ENCODE measurements around the gene CAB39. TPM values are rescaled to one million over a fixed set of nuclear protein-coding genes. Genes with fewer than 3 reads are reported as not detected.

CAB39 gene
- total RNA-seq, 1 experiment from 2014 or later: 39.9 TPM

GRCh38 chr2:230764346-230764745, 51.7 kb downstream of the CAB39 start:
- H3K4me1 ChIP-seq (ENCODE audit: control insufficient read depth, insufficient read depth, low read length): no peaks in the 10 kb centered on the region
- H3K27me3 ChIP-seq (ENCODE audit: control insufficient read depth, insufficient read depth, low read length): no peaks in the 10 kb centered on the region
- in situ Hi-C loops (cut with HindIII; ENCODE audit: low pct_unique_long_range_greater_than_20kb, low sequenced_read_pairs): no loop called here
- BruUV-seq (replicated peaks): no TSS peak
- no peak overlapping the region for H3K27ac ChIP-seq (ENCODE audit: low read length)
- DNase-seq (ENCODE audit: low read depth, low spot score) (no peak), ATAC-seq (no peak)
- ChIA-PET CTCF (no interaction called here), POLR2A (no interaction called here)
- TF ChIP-seq TCF7L2 (IDR thresholded peaks at IDR 0.05; ENCODE audit: low read depth, low read length) (no peak), SIN3A (IDR thresholded peaks at IDR 0.05; ENCODE audit: borderline replicate concordance, insufficient read depth, low read depth, low read length) (no peak), POLR2AphosphoS5 (IDR thresholded peaks at IDR 0.05; ENCODE audit: low read depth, low read length) (no peak)
- TF ChIP-seq, protein P1, sequence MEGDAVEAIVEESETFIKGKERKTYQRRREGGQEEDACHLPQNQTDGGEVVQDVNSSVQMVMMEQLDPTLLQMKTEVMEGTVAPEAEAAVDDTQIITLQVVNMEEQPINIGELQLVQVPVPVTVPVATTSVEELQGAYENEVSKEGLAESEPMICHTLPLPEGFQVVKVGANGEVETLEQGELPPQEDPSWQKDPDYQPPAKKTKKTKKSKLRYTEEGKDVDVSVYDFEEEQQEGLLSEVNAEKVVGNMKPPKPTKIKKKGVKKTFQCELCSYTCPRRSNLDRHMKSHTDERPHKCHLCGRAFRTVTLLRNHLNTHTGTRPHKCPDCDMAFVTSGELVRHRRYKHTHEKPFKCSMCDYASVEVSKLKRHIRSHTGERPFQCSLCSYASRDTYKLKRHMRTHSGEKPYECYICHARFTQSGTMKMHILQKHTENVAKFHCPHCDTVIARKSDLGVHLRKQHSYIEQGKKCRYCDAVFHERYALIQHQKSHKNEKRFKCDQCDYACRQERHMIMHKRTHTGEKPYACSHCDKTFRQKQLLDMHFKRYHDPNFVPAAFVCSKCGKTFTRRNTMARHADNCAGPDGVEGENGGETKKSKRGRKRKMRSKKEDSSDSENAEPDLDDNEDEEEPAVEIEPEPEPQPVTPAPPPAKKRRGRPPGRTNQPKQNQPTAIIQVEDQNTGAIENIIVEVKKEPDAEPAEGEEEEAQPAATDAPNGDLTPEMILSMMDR (IDR thresholded peaks at IDR 0.05): no peak
- intact Hi-C loops (cut with micrococcal nuclease; ENCODE audit: unreplicated experiment): no loop called here
- H3K36me3 ChIP-seq (ENCODE audit: control insufficient read depth, insufficient read depth, low read length): no peaks in the 10 kb centered on the region
- no peaks in the 10 kb centered on the region for H3K9me3 ChIP-seq (ENCODE audit: control insufficient read depth, insufficient read depth, low read depth, low read length)
- H3K4me3 ChIP-seq (ENCODE audit: low read depth in 2 of 2, low read length in 2 of 2): no peak overlapping the region

- DNase-seq (ENCODE audit: low read depth, low spot score) (no peak), ATAC-seq (no peak)
- no peaks in the 10 kb centered on the region for H3K36me3 ChIP-seq (ENCODE audit: control insufficient read depth, insufficient read depth, low read length)
- BruUV-seq (replicated peaks): no TSS peak
- CTCF ChIA-PET: no interaction called here
- H3K27me3 ChIP-seq (ENCODE audit: control insufficient read depth, insufficient read depth, low read length): no peaks in the 10 kb centered on the region
- intact Hi-C loops (cut with micrococcal nuclease; ENCODE audit: unreplicated experiment) (no loop called here), in situ Hi-C loops (cut with HindIII; ENCODE audit: low pct_unique_long_range_greater_than_20kb, low sequenced_read_pairs) (no loop called here)
- H3K27ac ChIP-seq (ENCODE audit: low read length): no peak overlapping the region
- no peaks in the 10 kb centered on the region for H3K4me1 ChIP-seq (ENCODE audit: control insufficient read depth, insufficient read depth, low read length)
- TF ChIP-seq POLR2AphosphoS5 (IDR thresholded peaks at IDR 0.05; ENCODE audit: low read depth, low read length): no peak
- TF ChIP-seq, protein P2, sequence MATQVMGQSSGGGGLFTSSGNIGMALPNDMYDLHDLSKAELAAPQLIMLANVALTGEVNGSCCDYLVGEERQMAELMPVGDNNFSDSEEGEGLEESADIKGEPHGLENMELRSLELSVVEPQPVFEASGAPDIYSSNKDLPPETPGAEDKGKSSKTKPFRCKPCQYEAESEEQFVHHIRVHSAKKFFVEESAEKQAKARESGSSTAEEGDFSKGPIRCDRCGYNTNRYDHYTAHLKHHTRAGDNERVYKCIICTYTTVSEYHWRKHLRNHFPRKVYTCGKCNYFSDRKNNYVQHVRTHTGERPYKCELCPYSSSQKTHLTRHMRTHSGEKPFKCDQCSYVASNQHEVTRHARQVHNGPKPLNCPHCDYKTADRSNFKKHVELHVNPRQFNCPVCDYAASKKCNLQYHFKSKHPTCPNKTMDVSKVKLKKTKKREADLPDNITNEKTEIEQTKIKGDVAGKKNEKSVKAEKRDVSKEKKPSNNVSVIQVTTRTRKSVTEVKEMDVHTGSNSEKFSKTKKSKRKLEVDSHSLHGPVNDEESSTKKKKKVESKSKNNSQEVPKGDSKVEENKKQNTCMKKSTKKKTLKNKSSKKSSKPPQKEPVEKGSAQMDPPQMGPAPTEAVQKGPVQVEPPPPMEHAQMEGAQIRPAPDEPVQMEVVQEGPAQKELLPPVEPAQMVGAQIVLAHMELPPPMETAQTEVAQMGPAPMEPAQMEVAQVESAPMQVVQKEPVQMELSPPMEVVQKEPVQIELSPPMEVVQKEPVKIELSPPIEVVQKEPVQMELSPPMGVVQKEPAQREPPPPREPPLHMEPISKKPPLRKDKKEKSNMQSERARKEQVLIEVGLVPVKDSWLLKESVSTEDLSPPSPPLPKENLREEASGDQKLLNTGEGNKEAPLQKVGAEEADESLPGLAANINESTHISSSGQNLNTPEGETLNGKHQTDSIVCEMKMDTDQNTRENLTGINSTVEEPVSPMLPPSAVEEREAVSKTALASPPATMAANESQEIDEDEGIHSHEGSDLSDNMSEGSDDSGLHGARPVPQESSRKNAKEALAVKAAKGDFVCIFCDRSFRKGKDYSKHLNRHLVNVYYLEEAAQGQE (IDR thresholded peaks at IDR 0.05; ENCODE audit: insufficient read depth in 1 of 2, low read depth in 2 of 2, low read length in 1 of 2): no peak
- no peak for TF ChIP-seq SIN3A (IDR thresholded peaks at IDR 0.05; ENCODE audit: borderline replicate concordance, insufficient read depth, low read depth, low read length)
- no peak for TF ChIP-seq TCF7L2 (IDR thresholded peaks at IDR 0.05; ENCODE audit: low read depth, low read length)
- POLR2A ChIA-PET: no interaction called here
- H3K4me3 ChIP-seq (ENCODE audit: low read depth in 2 of 2, low read length in 2 of 2): no peak overlapping the region
- H3K9me3 ChIP-seq (ENCODE audit: control insufficient read depth, insufficient read depth, low read depth, low read length): no peaks in the 10 kb centered on the region
Observed at GRCh38 chr2:230765611-230766300, 53.1 kb downstream of the CAB39 start.

- DNase-seq (ENCODE audit: low read depth, low spot score) (no peak), ATAC-seq (no peak)
- TF ChIP-seq SIN3A (IDR thresholded peaks at IDR 0.05; ENCODE audit: borderline replicate concordance, insufficient read depth, low read depth, low read length) (no peak), POLR2AphosphoS5 (IDR thresholded peaks at IDR 0.05; ENCODE audit: low read depth, low read length) (no peak), TCF7L2 (IDR thresholded peaks at IDR 0.05; ENCODE audit: low read depth, low read length) (no peak)
- TF ChIP-seq, protein P1 (IDR thresholded peaks at IDR 0.05): no peak
- TF ChIP-seq, protein P2 (IDR thresholded peaks at IDR 0.05; ENCODE audit: insufficient read depth in 1 of 2, low read depth in 2 of 2, low read length in 1 of 2): no peak
- Histone ChIP-seq H3K36me3 (ENCODE audit: control insufficient read depth, insufficient read depth, low read length) (no peaks in the 10 kb centered on the region), H3K4me3 (ENCODE audit: low read depth in 2 of 2, low read length in 2 of 2) (no peak overlapping the region), H3K27ac (ENCODE audit: low read length) (no peak overlapping the region), H3K27me3 (ENCODE audit: control insufficient read depth, insufficient read depth, low read length) (no peaks in the 10 kb centered on the region), H3K4me1 (ENCODE audit: control insufficient read depth, insufficient read depth, low read length) (no peaks in the 10 kb centered on the region), H3K9me3 (ENCODE audit: control insufficient read depth, insufficient read depth, low read depth, low read length) (no peaks in the 10 kb centered on the region)
- in situ Hi-C loops (cut with HindIII; ENCODE audit: low pct_unique_long_range_greater_than_20kb, low sequenced_read_pairs): no loop called here
- BruUV-seq (replicated peaks): no TSS peak
- ChIA-PET CTCF (no interaction called here), POLR2A (no interaction called here)
- intact Hi-C loops (cut with micrococcal nuclease; ENCODE audit: unreplicated experiment): no loop called here
Observed at GRCh38 chr2:230767862-230768388, 55.3 kb downstream of the CAB39 start.
